K562 (cell line): Measurements from ENCODE around the gene WDR88. TPM values are rescaled to one million over a fixed set of nuclear protein-coding genes. Genes with fewer than 3 reads are reported as not detected.

Experiments
- BACH1 ChIP-seq: fragments of 200-800 bp; sonication (Bioruptor generic); IDR thresholded peaks from 2 replicates; pipeline ENCODE4 v1.6.1; 2016; ENCODE audit warnings: missing genetic modification characterization, missing compliant biosample characterization
- CHCHD3 ChIP-seq: fragments of 250-450 bp; sonication (Bioruptor Pico); IDR thresholded peaks from 2 replicates; pipeline ENCODE4 v2.1.2; 2022; ENCODE audit warnings: mild to moderate bottlenecking
- DPF2 ChIP-seq: fragments of 450-650 bp; IDR thresholded peaks from 2 replicates; pipeline ENCODE4 v1.6.1; 2016
- FOXM1 ChIP-seq, 2 experiments: fragments of 450-650 bp in 1 of 2; sonication (generic) in 1 of 2; formaldehyde crosslinking in 1 of 2; IDR thresholded peaks; 2 replicates each; pipeline versions ENCODE4 v1.6.1 to v1.9.0; 2017 to 2022; ENCODE audit warnings: low read depth in 2 of 2, mild to moderate bottlenecking in 2 of 2, missing genetic modification reagents in 1 of 2, moderate library complexity in 1 of 2
- HBP1 ChIP-seq: fragments of 450-650 bp; formaldehyde crosslinking; IDR thresholded peaks from 2 replicates; pipeline ENCODE4 v1.4.0; 2022; ENCODE audit warnings: missing genetic modification characterization
- HNRNPH1 ChIP-seq: fragments of 200-400 bp; formaldehyde crosslinking; optimal IDR thresholded peaks from 2 replicates; pipeline ENCODE3; 2017; ENCODE audit warnings: low read depth, mild to moderate bottlenecking, low read length, moderate library complexity
- ZNF224 ChIP-seq: sonication (generic); formaldehyde crosslinking; IDR thresholded peaks from 2 replicates; pipeline ENCODE4 v1.8.0; 2022; ENCODE audit warnings: mild to moderate bottlenecking, missing genetic modification reagents
- ZNF318 ChIP-seq, 2 experiments: fragments of 450-650 bp; IDR thresholded peaks; 2 replicates each; pipeline ENCODE4 v1.6.1; 2016; ENCODE audit warnings: mild to moderate bottlenecking in 2 of 2, borderline replicate concordance in 1 of 2, low read depth in 1 of 2, moderate library complexity in 1 of 2
- ZNF408 ChIP-seq: fragments of 250-450 bp; sonication (Bioruptor Pico); IDR thresholded peaks from 2 replicates; pipeline ENCODE4 v1.4.0; 2020; ENCODE audit warnings: low read depth, mild to moderate bottlenecking, moderate library complexity
- polyA plus RNA-seq, 8 experiments: library from polyadenylated mRNA; depleted of rRNA in 4 of 8; stranded (reverse) in 5 of 8; unstranded in 3 of 8; fragments of >200 nt; fragmentation: Nextera tagmentation in 2 of 8; fragmentation: Illumina TruSeq in 1 of 8; extraction: Ambion mirVana in 2 of 8; extraction: Trizol in 1 of 8; gene quantifications; 2 replicates each; pipeline versions ENCODE4 v1.2.1 to v1.2.3, GENCODE V29; 2011 to 2014; ENCODE audit warnings: inconsistent platforms in 1 of 8, missing spikeins in 1 of 8
- total RNA-seq, 7 experiments: library from RNA; depleted of rRNA in 6 of 7; stranded (reverse); fragments of >200 nt in 6 of 7; fragmentation: Illumina TruSeq in 2 of 7; extraction: Trizol in 2 of 7; gene quantifications; 2 replicates each; pipeline versions ENCODE4 v1.2.1 to v1.2.3, GENCODE V29; 2011 to 2021; ENCODE audit warnings: low replicate concordance in 1 of 7

Gene WDR88
- total and polyA plus RNA-seq, 9 of the 15 experiments (the other 6 are each of a cell fraction or from before 2014, with no cell fraction given): 0.03 to 0.04 TPM; not detected in 7

- TF ChIP-seq FOXM1 (IDR thresholded peaks at IDR 0.05; ENCODE audit: low read depth): no peak
- no peak for TF ChIP-seq FOXM1 (CRISPR knock-in tag; IDR thresholded peaks at IDR 0.05; ENCODE audit: low read depth)
- no peak for TF ChIP-seq CHCHD3 (CRISPR knock-in tag)
- TF ChIP-seq HBP1 (CRISPR knock-in tag): no peak
- TF ChIP-seq HNRNPH1: no peak
- TF ChIP-seq ZNF318 (IDR thresholded peaks at IDR 0.05; ENCODE audit: borderline replicate concordance in 1 of 2, low read depth in 1 of 2): no peak
- TF ChIP-seq ZNF224 (CRISPR knock-in tag): no peak
- no peak for TF ChIP-seq DPF2
- TF ChIP-seq BACH1 (tag): no peak
- TF ChIP-seq ZNF408 (CRISPR knock-in tag): no peak
Measured at GRCh38 chr19:33171222-33171795, 39.4 kb downstream of the WDR88 start (continued).
